K562 (cell line): ENCODE measurements around the gene NDFIP2. TPM values are rescaled to one million over a fixed set of nuclear protein-coding genes. Genes with fewer than 3 reads are reported as not detected.

Experiments used
- ATAC-seq: fragments of 200-7000 bp; cut with Tn5 transposase; 3 replicates; pipeline ENCODE4 v1.9.1; 2020; ENCODE audit warnings: moderate library complexity
- BruUV-seq: library from RNA; stranded (reverse); fragments of 400-500 nt; replicated peaks from 2 replicates; lab custom pipeline; 2021; lab: Mats Ljungman, UMichigan
- CTCF ChIA-PET: fragments of 300-600 bp; formaldehyde crosslinking; extraction: SDS; loops from one replicate; lab custom pipeline; 2021; ENCODE audit warnings: low intra/inter-chr PET ratio; lab: Yijun Ruan, JAX
- POLR2A ChIA-PET: fragments of 300-600, 350-650 bp; sonication (Branson Sonifier 250); formaldehyde crosslinking; extraction: SDS; loops from one replicate; lab custom pipeline; 2021; ENCODE audit warnings: antibody characterized with exemption, inconsistent platforms; lab: Yijun Ruan, JAX
- DNase-seq, 4 experiments: peaks; one replicate each; pipeline versions ENCODE4 v3.0.0 to v3.0.0-alpha.2; 2011 to 2018; ENCODE audit warnings: low spot score in 3 of 4, mixed read lengths in 3 of 4; ENCODE audit errors: extremely low read depth in 1 of 4
- FAIRE-seq: peaks from 2 replicates; lab custom pipeline; 2011; peaks lifted over from hg19 to GRCh38; lab: Jason Lieb, UNC
- H2AFZ ChIP-seq: 2 replicates; pipeline ENCODE4 v1.6.0; 2011; ENCODE audit warnings: low read depth, low read length, control low read depth, inconsistent platforms
- H3K27ac ChIP-seq: fragments of 200-600 bp; 3 replicates; pipeline ENCODE4 v1.8.0; 2011; ENCODE audit warnings: low read depth, mild to moderate bottlenecking, control low read depth, inconsistent platforms, low read length, moderate library complexity, mixed read lengths; ENCODE audit errors: extremely low read depth
- H3K27me3 ChIP-seq, 2 experiments: fragments of 300-600 bp in 1 of 2; 2 replicates in 1 of 2; 3 replicates in 1 of 2; pipeline versions ENCODE4 v1.6.0 to v1.8.0; 2011; ENCODE audit warnings: inconsistent platforms in 2 of 2, low read length in 2 of 2, mild to moderate bottlenecking in 1 of 2, mixed read lengths in 1 of 2, moderate library complexity in 1 of 2; ENCODE audit not compliant: control insufficient read depth in 2 of 2, insufficient read depth in 2 of 2
- H3K36me3 ChIP-seq: fragments of 300-600 bp; 3 replicates; pipeline ENCODE4 v1.8.0; 2011; ENCODE audit warnings: mild to moderate bottlenecking, low read length, inconsistent platforms; ENCODE audit not compliant: control insufficient read depth, insufficient read depth
- H3K4me1 ChIP-seq, 2 experiments: fragments of 200-600 bp in 1 of 2; replicated peaks in 1 of 2; 2 replicates in 1 of 2; 3 replicates in 1 of 2; pipeline versions ENCODE4 v1.5.1 to v1.8.0; 2011; ENCODE audit warnings: inconsistent platforms in 2 of 2, low read length in 2 of 2, mild to moderate bottlenecking in 1 of 2, mixed read lengths in 1 of 2, moderate library complexity in 1 of 2; ENCODE audit not compliant: control insufficient read depth in 2 of 2, insufficient read depth in 2 of 2
- H3K4me2 ChIP-seq: 2 replicates; pipeline ENCODE4 v1.6.1; 2011; ENCODE audit warnings: low read length, control low read depth, inconsistent platforms, mixed read lengths; ENCODE audit not compliant: insufficient read depth
- H3K4me3 ChIP-seq: fragments of 200-600 bp; sonication (generic), shearing (Covaris generic); 2 replicates; pipeline ENCODE4 v1.5.1; 2016; ENCODE audit warnings: control low read depth, inconsistent platforms
- H3K79me2 ChIP-seq: fragments of 200-600 bp; 3 replicates; pipeline ENCODE4 v1.8.0; 2011; ENCODE audit warnings: low read length, inconsistent platforms; ENCODE audit not compliant: control insufficient read depth, insufficient read depth
- H3K9ac ChIP-seq, 2 experiments: 2 replicates each; pipeline versions ENCODE4 v1.6.0 to v1.6.1; 2011; ENCODE audit warnings: low read depth in 2 of 2, low read length in 2 of 2, control low read depth in 1 of 2, inconsistent platforms in 1 of 2, mild to moderate bottlenecking in 1 of 2, mixed read lengths in 1 of 2; ENCODE audit not compliant: insufficient read depth in 1 of 2
- H3K9me1 ChIP-seq: one replicate; pipeline ENCODE4 v1.6.0; 2011; ENCODE audit warnings: inconsistent platforms, mild to moderate bottlenecking, low read length, moderate library complexity; ENCODE audit not compliant: control insufficient read depth, insufficient read depth
- H3K9me3 ChIP-seq: replicated peaks from 2 replicates; pipeline ENCODE4 v1.5.1; 2011; ENCODE audit warnings: low read depth, low read length, inconsistent platforms; ENCODE audit not compliant: control insufficient read depth, insufficient read depth
- H4K20me1 ChIP-seq: replicated peaks from 2 replicates; pipeline ENCODE4 v1.6.1; 2011; ENCODE audit warnings: low read length, inconsistent platforms, mixed read lengths; ENCODE audit not compliant: control insufficient read depth, insufficient read depth
- ATF7 ChIP-seq: fragments of 450-650 bp; IDR thresholded peaks from 2 replicates; pipeline ENCODE4 v1.7.1; 2014; ENCODE audit warnings: mild to moderate bottlenecking, moderate library complexity
- BRCA1 ChIP-seq, 2 experiments: fragments of 450-650 bp in 1 of 2; sonication (generic) in 1 of 2; formaldehyde crosslinking in 1 of 2; IDR thresholded peaks; 2 replicates each; pipeline versions ENCODE4 v1.5.0 to v1.6.1; 2017 to 2020; ENCODE audit warnings: mild to moderate bottlenecking in 1 of 2, missing genetic modification reagents in 1 of 2
- CBFA2T2 ChIP-seq: fragments of 450-650 bp; conservative IDR thresholded peaks from 2 replicates; pipeline ENCODE4 v1.6.1; 2017; ENCODE audit warnings: mild to moderate bottlenecking
- CHD2 ChIP-seq: IDR thresholded peaks from 2 replicates; pipeline ENCODE4 v1.6.1; 2011; ENCODE audit warnings: low read depth, low read length
- FOXJ2 ChIP-seq: fragments of 200-800 bp; sonication (Bioruptor generic); IDR thresholded peaks from 2 replicates; pipeline ENCODE4 v1.6.1; 2016; ENCODE audit warnings: missing genetic modification characterization, missing compliant biosample characterization
- HDAC8 ChIP-seq: fragments of 450-650 bp; IDR thresholded peaks from 2 replicates; pipeline ENCODE4 v1.6.1; 2016; ENCODE audit warnings: mild to moderate bottlenecking, missing genetic modification characterization, moderate library complexity, missing compliant biosample characterization
- POLR2AphosphoS2 ChIP-seq: IDR thresholded peaks from 2 replicates; pipeline ENCODE4 v1.6.1; 2012; ENCODE audit warnings: low read length, improper control_type of control experiment
- SMAD4 ChIP-seq: fragments of 250-450 bp; sonication (Bioruptor Pico); conservative IDR thresholded peaks from 2 replicates; pipeline ENCODE4 v1.8.0; 2021; ENCODE audit warnings: inconsistent platforms, mild to moderate bottlenecking, moderate library complexity
- U2AF2 ChIP-seq: fragments of 200-400 bp; formaldehyde crosslinking; optimal IDR thresholded peaks from 2 replicates; pipeline ENCODE3; 2017; ENCODE audit warnings: low read depth, mild to moderate bottlenecking, low read length
- WHSC1 ChIP-seq: IDR thresholded peaks from one replicate; pipeline ENCODE4 v1.6.1; 2012; ENCODE audit warnings: low read length, control low read depth, inconsistent platforms
- ZBTB11 ChIP-seq, 3 experiments: fragments of 200-800 bp in 1 of 3; fragments of 250-450 bp in 1 of 3; fragments of 450-650 bp in 1 of 3; sonication (Bioruptor Pico) in 1 of 3; sonication (Bioruptor generic) in 1 of 3; formaldehyde crosslinking in 1 of 3; IDR thresholded peaks; 2 replicates each; pipeline versions ENCODE4 v1.6.1 to v1.8.0; 2016 to 2022; ENCODE audit warnings: mild to moderate bottlenecking in 2 of 3, missing genetic modification characterization in 2 of 3, missing compliant biosample characterization in 1 of 3, moderate library complexity in 1 of 3
- ZNF133 ChIP-seq: fragments of 250-450 bp; sonication (Bioruptor Pico); IDR thresholded peaks from 2 replicates; pipeline ENCODE4 v1.4.0; 2020; ENCODE audit warnings: mild to moderate bottlenecking
- ZSCAN29 ChIP-seq: fragments of 450-650 bp; IDR thresholded peaks from 2 replicates; pipeline ENCODE4 v1.6.1; 2017
- WGBS: fragments of 100-300 bp; shearing (Covaris generic); methylation state at CpG from one replicate; pipeline ENCODE4 v1.1.6; 2016; ENCODE audit warnings: low coverage, mixed read lengths; ENCODE audit not compliant: insufficient coverage; ENCODE audit errors: missing lambda C conversion rate; 5-methylcytosine and 5-hydroxymethylcytosine counted together
- in situ Hi-C: fragments of 300-500 bp; cut with MboI; formaldehyde crosslinking; loops from 4 replicates; pipeline ENCODE4 v1.15.0; 2018; ENCODE audit warnings: inconsistent platforms, mixed read lengths
- intact Hi-C: fragments of 100-400 bp; cut with micrococcal nuclease; formaldehyde crosslinking; loops from 2 replicates; pipeline ENCODE4 v1.14.2; 2022
- polyA plus RNA-seq, 8 experiments: library from polyadenylated mRNA; depleted of rRNA in 4 of 8; stranded (reverse) in 5 of 8; unstranded in 3 of 8; fragments of >200 nt; fragmentation: Nextera tagmentation in 2 of 8; fragmentation: Illumina TruSeq in 1 of 8; extraction: Ambion mirVana in 2 of 8; extraction: Trizol in 1 of 8; gene quantifications; 2 replicates each; pipeline versions ENCODE4 v1.2.1 to v1.2.3, GENCODE V29; 2011 to 2014; ENCODE audit warnings: inconsistent platforms in 1 of 8, missing spikeins in 1 of 8
- total RNA-seq, 7 experiments: library from RNA; depleted of rRNA in 6 of 7; stranded (reverse); fragments of >200 nt in 6 of 7; fragmentation: Illumina TruSeq in 2 of 7; extraction: Trizol in 2 of 7; gene quantifications; 2 replicates each; pipeline versions ENCODE4 v1.2.1 to v1.2.3, GENCODE V29; 2011 to 2021; ENCODE audit warnings: low replicate concordance in 1 of 7

The NDFIP2 gene
- total and polyA plus RNA-seq, 9 of the 15 experiments (the other 6 are each of a cell fraction or from before 2014, with no cell fraction given) = 13.4 to 54.4 (median 27.8) TPM

GRCh38 chr13:79528759-79529191 lies 47.8 kb downstream of the NDFIP2 start:
- Histone ChIP-seq H3K4me2 (no peak overlapping the region), H3K4me1 (peaks cover 0 to 12% of the 10 kb centered on the region in 2 experiments; a peak in 2 of 5 replicates), H3K4me3 (no peak overlapping the region), H3K9me3 (no peaks in the 10 kb centered on the region), H3K27ac (no peak overlapping the region), H3K79me2 (no peaks in the 10 kb centered on the region), H3K36me3 (peaks cover 10% of the 10 kb centered on the region; the same call in 2 of the 3 replicates), H3K27me3 (no peaks in the 10 kb centered on the region), H3K9me1 (no peaks in the 10 kb centered on the region), H4K20me1 (no peaks in the 10 kb centered on the region), H3K9ac (no peak overlapping the region), H2AFZ (no peak overlapping the region)
- ChIA-PET CTCF (no interaction called here), POLR2A (interaction anchor here (1.6 kb wide), 1 partner anchor 14 kb away, joined by 5 read pairs; no protein-coding TSS in a partner anchor)
- FAIRE-seq (no peak), ATAC-seq (no peak), DNase-seq (no peak)
- TF ChIP-seq BRCA1 (IDR thresholded peaks at IDR 0.05) = peak; percentile 19; the same call in 1 of the 2 replicates
- TF ChIP-seq BRCA1 (CRISPR knock-in tag; IDR thresholded peaks at IDR 0.05) = no peak
- TF ChIP-seq SMAD4 = no peak
- TF ChIP-seq U2AF2 = no peak
- TF ChIP-seq HDAC8 (tag) = no peak
- WGBS = 94% methylated on average over 2 of the region's 2 CpGs
- no TSS peak for BruUV-seq
- intact Hi-C loops (loop anchor here (5.0 kb wide), 1 partner anchor 46 kb away; the partner anchor contains the start of gene NDFIP2), in situ Hi-C loops (loop anchor here (10.0 kb wide), 1 partner anchor 1404 kb away; no protein-coding TSS in a partner anchor)

DNA sequence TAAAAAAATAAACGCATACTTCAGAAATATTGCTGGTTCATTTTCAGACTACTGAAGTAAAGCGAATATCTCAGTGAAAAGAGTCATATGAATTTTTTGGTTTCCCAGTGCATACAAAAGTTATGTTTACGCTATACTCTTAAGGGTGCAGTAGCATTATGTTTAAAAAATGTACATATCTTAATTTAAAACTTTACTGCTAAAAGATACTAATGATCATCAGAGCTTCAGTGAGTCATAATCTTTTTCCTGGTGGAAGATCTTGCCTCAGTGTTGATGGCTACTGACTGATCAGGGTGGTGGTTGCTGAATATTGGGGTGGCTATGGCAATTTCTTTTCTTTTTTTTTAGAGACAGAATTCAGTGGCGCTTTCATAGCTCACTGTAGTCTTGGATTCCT lies 48.9 kb downstream of the NDFIP2 start:
- 86% methylated on average over 4 of the region's 4 CpGs for WGBS
- Histone ChIP-seq H4K20me1 (no peaks in the 10 kb centered on the region), H3K9ac (no peak overlapping the region), H3K4me1 (peaks cover 0 to 12% of the 10 kb centered on the region in 2 experiments; a peak in 2 of 5 replicates), H3K27me3 (no peaks in the 10 kb centered on the region), H3K9me1 (no peaks in the 10 kb centered on the region), H3K27ac (no peak overlapping the region), H3K9me3 (no peaks in the 10 kb centered on the region), H2AFZ (no peak overlapping the region), H3K79me2 (no peaks in the 10 kb centered on the region), H3K36me3 (peaks cover 7% of the 10 kb centered on the region; the same call in 1 of the 3 replicates), H3K4me2 (no peak overlapping the region), H3K4me3 (no peak overlapping the region)
- no TSS peak for BruUV-seq
- POLR2A ChIA-PET = interaction anchor here (0.7 kb wide), 1 partner anchor 276 kb away, joined by 3 read pairs; no protein-coding TSS in a partner anchor
- ATAC-seq = no peak
- intact Hi-C loops (loop anchor here (5.0 kb wide), 1 partner anchor 48 kb away; the partner anchor contains the start of gene NDFIP2), in situ Hi-C loops (loop anchor here (10.0 kb wide), 1 partner anchor 1405 kb away; no protein-coding TSS in a partner anchor)
- DNase-seq = no peak
- no peak for FAIRE-seq
- CTCF ChIA-PET = no interaction called here
- TF ChIP-seq ZSCAN29 = no peak
- no peak for TF ChIP-seq WHSC1
- no peak for TF ChIP-seq POLR2AphosphoS2
- no peak for TF ChIP-seq ZNF133
- no peak for TF ChIP-seq CHD2
- no peak for TF ChIP-seq ZBTB11 (CRISPR knock-in tag; IDR thresholded peaks at IDR 0.05)
- no peak for TF ChIP-seq ATF7
- no peak for TF ChIP-seq FOXJ2 (tag)
- TF ChIP-seq CBFA2T2 = no peak
